HS-5 (cell line): ENCODE data around the gene KRT72.
"Not testable (repeated sequence)": the region's sequence is repeated elsewhere in the genome, so short reads cannot be mapped to it uniquely, and the experiment has no call there.

ENCODE experiments used
- DNase-seq: peaks from one replicate; pipeline ENCODE4 v3.0.0-alpha.2; 2012; ENCODE audit warnings: low read depth

Gene KRT72

GRCh38 chr12:52606581-52607218, 5.4 kb upstream of the KRT72 start:
- DNase-seq = no peak

DNA sequence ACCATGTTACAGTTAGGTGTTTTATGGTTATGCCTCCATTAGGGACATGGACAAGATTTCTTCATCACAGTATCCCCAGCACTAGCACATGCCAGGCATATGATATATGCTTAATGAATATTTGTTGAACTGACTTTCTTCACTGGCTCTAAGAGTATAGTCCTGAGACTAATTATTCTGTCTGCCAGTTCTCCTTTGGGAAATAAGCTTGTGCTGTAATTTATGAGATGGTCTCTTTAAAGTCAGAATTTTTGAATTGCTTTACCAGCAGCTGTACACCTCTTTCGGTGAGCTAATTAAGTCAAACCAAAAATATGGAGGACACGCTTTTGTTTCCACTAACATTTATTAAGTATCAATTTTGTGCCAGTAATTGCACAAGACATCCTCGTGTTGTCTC, 4.8 kb upstream of the KRT72 start:
- no peak for DNase-seq

GRCh38 chr12:52605542-52605941, 4.3 kb upstream of the KRT72 start:
- DNase-seq = no peak

DNA sequence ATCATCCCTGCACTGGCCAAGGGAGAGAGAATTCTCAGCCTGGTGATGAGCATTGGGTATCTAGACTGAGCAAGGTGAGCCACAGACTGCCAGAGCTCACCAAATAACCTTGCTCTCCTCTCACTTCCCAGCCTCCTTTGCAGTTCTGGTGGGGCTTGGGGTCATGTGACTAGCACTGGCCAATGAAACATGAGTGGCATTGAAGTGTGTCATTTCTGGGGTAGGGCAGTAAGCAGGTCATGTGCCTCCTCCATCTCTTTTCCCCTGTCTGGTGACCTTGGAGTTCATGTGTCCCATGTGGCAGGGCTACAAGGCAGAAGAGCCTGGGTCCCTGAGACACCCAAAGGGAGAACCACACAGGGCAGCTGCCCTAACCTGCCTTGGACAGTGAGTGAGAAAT, 3.6 kb upstream of the KRT72 start:
- no peak for DNase-seq

DNA sequence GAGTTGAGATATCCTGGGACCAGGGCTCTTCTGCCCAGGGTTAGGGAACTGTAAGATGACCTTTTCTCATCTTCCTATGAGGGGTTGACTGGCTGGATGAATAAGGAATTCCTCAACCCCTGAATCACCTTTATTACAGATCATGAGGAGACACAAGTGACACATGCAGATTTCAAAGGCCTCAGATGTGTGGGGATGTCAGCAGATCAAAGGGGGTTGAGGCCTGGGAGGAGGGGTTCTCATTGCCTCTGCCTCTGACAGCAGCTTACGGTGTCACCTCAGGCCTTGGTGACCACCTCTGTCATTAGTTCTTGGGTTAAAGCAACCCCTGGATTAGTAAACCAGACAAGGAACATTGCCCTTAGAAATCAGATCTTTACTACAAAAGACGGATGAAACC, 2.1 kb upstream of the KRT72 start:
- no peak for DNase-seq

DNA sequence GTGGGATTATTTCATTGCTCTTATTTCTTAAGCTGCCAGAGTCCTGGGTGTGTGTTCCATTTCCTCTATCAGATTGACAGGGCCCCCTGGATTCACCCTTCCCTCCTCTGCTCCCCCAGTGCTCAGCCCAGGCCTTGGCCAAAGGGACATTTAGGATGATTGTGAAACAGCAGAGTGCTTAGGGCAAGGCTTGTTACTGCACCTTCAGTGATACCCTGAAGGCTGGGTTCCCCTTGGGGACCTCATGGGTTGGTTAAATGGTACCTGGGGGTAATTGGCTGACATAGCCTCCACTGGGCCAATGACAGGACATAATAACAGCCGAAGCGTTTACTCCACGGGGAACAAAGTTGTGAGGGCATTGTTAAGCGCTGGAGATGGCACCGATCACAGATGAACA, 1.3 kb upstream of the KRT72 start:
- no peak for DNase-seq

DNA sequence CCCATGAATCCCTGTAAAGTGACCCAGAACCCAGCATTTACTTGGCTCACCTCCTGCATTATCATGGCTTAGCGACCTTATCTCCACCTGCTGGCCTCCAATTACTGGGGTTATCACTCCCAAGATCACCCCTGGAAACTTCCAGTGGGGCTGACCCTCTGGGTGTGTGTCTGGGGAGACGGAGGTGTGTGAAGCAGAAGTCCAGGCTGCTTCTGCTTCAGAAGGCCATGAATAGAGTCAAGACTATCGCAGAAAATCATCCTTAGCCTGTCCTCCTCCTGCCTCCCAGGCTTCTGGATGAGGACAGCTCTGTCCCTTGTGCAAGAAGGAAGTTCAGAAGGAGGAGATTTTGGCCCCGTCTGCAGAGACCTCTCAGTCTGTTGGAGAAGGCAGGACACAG, 408 bp upstream of the KRT72 start:
- no peak for DNase-seq

- no peak for DNase-seq
Measured at GRCh38 chr12:52600475-52600874, 788 bp downstream of the KRT72 start.

DNA sequence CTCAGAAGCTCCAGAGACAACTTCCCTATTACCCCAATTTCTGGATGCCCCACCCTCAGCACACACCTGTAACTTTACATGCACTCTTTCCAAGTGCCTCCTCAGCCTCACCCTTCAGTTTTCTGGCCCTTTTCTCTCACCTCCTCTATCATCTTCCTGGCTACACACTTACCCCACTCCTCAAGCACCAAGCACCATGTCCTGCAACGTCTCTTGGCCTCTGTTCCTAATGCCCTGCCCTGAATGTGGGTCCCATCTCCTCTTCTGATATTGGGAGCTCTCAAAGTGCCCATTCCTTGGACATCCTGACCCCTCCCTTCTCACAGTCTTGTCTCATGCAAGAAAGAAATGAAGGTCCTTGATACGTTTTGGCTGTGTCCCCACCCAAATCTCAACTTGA, 1.2 kb downstream of the KRT72 start:
- no peak for DNase-seq

- no peak for DNase-seq
Measured at GRCh38 chr12:52598966-52599365, 2.3 kb downstream of the KRT72 start.

DNA sequence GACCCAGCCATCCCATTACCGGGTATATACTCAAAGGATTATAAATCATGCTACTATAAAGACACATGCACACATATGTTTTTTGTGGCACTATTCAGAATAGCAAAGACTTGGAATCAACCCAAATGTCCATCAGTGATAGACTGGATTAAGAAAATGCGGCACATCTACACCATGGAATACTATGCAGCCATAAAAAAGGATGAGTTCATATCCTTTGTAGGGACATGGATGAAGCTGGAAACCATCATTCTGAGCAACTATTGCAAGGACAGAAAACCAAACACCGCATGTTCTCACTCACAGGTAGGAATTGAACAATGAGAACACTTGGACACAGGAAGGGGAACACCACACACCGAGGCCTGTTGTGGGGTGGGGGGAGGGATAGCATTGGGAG, 7.0 kb downstream of the KRT72 start:
- not testable (repeated sequence) for DNase-seq

GRCh38 chr12:52591521-52591920, 9.7 kb downstream of the KRT72 start:
- no peak for DNase-seq

GRCh38 chr12:52590021-52590420, 11.2 kb downstream of the KRT72 start:
- DNase-seq = no peak

- no peak for DNase-seq
Measured at GRCh38 chr12:52587563-52587962, 13.7 kb downstream of the KRT72 start.

GRCh38 chr12:52585946-52586345, 15.3 kb downstream of the KRT72 start:
- no peak for DNase-seq

DNA sequence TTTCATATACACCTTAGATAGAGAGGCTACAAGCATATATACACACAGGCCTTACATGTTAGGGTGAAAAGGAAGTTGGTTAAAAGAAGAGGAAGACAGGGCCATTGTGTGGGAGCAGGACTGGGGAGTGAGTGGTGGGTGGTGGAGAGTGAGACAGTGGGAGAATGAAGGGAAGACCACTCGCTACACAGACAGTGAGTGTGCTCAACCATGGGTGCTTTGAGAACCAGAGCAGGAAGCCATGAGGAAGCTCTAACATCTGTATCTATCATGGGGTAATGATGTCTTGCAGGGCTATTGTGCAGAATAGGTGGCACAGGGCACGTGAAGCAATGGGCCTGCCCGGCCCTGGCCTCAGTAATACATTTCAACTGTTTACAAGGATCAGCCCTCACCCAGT, 16.2 kb downstream of the KRT72 start:
- DNase-seq = no peak

DNA sequence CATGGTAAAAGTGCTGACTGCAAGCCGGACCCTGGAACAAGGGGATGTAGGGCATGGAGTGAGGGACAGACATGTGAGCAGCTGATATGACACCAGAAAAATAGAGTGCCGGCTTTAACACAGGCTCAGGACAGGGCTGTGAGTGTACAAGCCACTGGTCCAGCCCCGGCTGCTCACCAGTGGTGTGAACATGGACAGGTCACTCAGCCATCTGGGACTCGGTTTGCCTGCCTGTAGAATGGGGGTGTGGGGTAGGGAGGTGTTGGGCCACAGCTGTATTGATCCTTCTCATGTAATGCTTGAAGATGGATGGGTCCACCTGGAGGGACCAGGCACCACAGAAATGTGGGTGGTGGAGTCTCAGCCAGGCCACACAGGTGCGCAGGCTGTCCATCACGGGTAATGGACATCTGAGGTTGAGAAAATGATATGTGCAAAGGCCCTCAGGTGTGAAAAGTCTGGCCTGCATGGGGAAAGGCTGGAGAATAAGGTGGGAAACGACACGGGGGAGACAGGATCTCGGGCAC, 17.0 kb downstream of the KRT72 start:
- DNase-seq = no peak

- DNase-seq = peak; percentile 18
Measured at GRCh38 chr12:52582971-52583456, 18.2 kb downstream of the KRT72 start.

- DNase-seq = no peak
Measured at GRCh38 chr12:52582486-52582885, 18.8 kb downstream of the KRT72 start.

DNA sequence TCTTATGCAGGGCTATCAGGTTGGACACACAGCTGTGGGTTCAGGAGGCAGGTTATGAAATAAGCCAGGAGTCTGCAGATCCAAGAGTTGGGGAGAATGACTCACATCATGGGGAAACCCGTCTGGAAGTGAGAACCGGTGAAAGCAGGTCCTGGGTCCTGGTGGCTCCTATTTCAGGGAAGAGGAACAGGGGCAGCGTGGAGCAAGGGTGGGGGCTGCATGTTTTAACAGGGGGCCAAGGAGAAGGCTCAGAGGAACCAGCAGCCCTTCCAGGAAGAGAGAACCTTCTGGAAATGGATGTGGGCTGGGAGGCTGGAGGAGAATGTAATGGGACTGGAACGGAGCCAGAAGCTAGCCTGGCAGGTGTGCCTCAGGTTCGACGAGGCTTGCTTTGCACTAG, 19.8 kb downstream of the KRT72 start:
- DNase-seq = no peak

DNA sequence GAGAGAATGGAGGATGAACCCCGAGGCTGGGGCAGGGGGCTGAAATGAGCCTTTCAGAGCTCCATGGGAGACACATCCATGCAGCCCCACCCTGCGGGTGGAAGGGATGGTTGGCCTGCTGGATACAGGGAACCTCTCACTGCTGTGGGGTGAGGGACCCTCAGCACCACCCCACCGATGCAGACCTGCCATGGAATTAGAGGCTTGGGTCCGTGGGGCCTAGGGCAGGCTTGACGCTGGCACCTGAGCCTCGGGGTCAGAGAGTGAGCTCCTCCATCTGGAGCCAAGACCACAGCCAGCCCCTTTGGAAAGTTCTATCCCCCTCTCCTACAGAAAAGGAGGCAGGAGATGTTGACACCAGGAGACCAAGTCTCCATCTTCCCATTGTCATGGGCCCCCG, 20.2 kb downstream of the KRT72 start:
- DNase-seq = no peak

DNA sequence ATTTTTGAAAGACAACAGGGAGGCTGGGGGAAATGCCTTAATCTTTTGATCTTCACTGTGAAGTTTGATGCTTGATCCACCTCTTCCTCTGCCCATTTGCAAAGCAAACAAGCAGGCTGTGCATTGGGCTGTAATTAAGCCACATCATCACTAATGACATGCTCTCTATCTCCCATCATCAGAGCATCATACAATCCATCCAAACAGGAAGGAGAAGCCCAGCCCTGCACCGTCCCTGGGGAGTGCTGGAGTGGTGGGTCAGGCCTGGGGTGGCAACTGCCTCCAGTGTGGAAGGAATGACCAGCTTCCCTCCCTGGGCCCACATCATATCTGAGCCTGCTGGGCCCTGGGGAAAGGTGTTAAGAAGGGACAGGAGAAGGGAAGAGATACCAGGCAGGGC, 20.8 kb downstream of the KRT72 start:
- DNase-seq = no peak

GRCh38 chr12:52579468-52580465, 21.5 kb downstream of the KRT72 start:
- DNase-seq = no peak
